GM12874 (cell line): Measurements from ENCODE around the gene PTPN23.

ENCODE experiments used
- TF ChIP-seq, protein P1 (sequence below): IDR thresholded peaks from 2 replicates; pipeline ENCODE4 v1.5.1; 2011; ENCODE audit warnings: low read depth, mild to moderate bottlenecking, control low read depth, low read length, moderate library complexity; ENCODE audit not compliant: insufficient read depth

PTPN23 gene

DNA sequence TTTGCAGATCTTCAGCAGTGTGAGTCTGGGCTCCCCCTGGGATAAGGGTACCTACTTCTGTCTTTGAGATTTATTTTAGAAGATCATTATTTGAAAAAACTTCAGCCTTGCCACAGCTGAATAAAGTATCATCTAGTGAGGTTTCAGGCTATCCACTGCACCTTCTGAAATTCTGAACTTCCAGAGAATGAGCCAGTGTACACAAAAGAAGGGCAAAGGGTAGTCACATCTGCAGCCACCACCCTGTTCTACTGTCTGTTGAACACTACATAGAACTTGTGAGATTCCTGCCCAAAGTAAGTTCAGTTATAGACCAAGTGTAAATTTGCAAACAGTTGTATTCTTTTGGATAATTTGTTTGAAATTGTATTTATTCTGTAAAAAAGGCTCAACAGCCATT, 38.0 kb upstream of the PTPN23 start:
- TF ChIP-seq, protein P1, sequence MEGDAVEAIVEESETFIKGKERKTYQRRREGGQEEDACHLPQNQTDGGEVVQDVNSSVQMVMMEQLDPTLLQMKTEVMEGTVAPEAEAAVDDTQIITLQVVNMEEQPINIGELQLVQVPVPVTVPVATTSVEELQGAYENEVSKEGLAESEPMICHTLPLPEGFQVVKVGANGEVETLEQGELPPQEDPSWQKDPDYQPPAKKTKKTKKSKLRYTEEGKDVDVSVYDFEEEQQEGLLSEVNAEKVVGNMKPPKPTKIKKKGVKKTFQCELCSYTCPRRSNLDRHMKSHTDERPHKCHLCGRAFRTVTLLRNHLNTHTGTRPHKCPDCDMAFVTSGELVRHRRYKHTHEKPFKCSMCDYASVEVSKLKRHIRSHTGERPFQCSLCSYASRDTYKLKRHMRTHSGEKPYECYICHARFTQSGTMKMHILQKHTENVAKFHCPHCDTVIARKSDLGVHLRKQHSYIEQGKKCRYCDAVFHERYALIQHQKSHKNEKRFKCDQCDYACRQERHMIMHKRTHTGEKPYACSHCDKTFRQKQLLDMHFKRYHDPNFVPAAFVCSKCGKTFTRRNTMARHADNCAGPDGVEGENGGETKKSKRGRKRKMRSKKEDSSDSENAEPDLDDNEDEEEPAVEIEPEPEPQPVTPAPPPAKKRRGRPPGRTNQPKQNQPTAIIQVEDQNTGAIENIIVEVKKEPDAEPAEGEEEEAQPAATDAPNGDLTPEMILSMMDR: no peak

DNA sequence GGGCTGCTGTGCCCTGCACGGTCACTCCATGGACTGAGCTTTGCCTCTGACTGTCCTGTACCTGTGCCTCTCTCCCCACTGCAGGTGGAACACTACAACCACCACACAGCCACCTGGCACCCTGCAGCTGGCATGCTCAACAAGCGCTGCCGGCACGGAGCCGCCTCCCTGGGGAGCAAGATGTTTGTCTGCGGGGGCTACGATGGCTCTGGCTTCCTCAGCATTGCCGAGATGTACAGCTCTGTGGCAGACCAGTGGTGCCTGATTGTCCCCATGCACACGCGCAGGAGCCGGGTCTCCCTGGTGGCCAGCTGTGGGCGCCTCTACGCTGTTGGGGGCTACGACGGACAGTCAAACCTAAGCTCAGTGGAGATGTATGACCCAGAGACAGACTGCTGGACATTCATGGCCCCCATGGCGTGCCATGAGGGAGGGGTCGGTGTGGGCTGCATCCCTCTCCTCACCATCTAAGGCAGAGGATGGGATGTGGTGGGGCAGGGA, 37.3 kb upstream of the PTPN23 start:
- TF ChIP-seq, protein P1: no peak

DNA sequence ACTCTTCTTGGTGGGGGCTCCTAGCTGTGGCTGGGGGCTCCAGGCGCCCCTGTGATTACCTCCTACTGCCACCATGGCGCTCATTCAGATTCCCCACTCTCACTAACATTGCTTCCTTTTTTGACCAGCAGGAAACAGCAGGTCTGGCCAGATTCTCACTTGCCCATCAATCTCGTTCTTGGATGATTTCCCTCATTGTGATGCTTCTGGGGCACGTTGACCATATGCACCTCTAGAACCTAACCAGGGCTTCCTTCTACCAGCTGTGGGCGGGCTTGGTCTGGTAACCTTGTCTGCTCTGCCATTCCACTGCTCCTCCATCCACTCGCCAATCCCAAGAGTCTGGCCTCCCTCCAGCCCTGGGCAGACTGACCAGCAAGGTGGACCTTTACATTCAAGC, 35.9 kb upstream of the PTPN23 start:
- TF ChIP-seq, protein P1: no peak

DNA sequence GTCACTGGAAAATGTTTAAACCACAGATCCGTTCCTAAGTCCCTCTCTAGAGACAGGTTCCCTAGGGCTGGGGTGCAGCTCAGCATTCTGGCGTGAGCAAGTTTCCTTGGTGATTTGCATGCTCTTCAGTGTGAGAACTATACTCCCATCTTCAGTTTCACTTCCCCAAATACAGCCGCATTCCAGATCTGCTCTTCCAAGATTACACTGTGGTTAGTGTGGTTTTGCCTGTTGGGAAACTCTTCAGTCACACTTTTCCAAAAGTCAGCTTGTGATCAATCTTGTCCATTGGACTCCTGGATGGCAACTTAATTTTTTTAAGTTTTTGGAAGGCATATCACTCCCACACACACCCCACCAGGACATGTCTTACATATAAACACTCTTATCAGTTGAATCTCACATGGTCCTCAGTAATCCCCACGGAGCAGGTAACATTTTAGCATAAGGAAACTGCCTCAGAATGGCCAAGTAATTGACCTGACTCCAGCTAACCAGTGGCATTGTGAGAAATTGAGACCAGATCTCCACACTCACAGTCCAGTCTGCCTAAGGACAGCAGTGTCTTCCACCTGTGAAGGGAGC, 33.5 kb upstream of the PTPN23 start:
- TF ChIP-seq, protein P1: no peak

DNA sequence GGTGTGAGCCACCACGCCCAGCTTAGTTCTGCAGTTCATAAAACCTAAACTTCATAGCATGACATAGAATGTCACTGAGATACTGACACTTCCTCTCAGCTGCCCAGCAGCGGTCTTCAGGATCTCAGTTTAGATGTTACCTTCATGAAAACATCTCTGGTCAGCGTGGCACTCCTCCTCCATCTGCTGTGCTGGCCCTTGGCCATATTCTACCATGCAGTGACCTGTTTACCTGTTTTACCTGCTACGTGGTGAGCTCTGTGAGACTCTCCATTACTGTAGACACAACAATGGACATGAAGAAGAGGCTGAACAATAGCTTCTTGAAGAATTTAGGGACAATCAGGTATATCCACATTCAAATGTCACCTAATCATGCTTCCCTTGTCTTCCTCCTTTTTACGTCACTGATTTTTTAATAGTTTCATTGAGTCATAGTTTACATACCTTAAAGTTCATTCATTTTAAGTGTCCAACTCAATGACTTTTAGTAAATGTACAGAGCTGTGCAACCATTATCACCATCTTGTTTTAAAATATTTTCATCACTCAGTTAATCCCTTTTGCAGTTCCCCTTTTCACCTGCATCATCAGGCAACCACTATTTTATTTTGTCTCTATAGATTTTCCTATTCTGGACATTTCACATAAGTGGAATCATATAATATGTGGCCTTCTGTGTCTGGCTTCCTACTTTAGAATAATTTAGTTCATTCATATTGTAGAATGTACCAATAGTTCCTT, 32.2 kb upstream of the PTPN23 start:
- TF ChIP-seq, protein P1: no peak

DNA sequence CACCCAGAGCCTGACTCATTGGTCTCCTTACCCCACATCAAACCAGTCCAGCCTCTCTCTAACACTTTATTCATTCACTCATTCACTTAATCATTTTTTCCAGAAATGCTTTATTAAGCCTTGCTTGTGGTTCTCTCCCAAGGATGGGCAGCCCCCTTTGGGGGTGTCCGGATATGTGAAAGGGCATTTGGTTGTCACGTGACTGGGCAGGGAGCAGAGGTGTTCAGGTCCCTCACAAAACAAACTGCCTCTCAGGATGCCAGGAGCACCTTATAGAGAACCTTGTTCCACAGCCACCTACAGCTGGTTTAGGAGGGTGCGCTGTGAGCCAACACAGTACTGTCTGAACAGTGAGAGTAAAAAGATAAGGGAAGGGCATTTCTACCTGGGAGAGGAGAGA, 25.8 kb upstream of the PTPN23 start:
- TF ChIP-seq, protein P1: no peak

DNA sequence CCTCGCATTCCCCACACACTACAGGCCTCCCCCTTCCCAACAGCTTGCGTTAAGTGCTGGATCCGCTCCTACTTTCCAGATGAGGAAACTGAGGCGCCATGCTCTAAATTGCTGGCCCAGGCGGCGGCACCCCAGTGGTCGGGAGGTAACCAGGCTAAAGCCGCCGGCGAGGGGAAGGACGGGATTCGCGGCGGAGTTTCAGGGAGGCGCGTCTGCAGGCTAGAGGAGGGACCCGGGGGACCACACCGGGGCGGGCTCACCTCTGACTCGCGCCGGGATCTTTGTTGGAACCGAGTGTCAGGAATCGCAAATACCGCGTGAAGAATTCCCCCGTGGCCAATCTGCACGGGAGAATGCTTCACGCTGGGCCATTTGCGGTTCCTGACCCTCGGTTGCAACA, 24.6 kb upstream of the PTPN23 start:
- TF ChIP-seq, protein P1: no peak
